HL-60 (cell line): ENCODE results near the gene RUNX2.

Experiments
- DNase-seq, 2 experiments: peaks; one replicate each; pipeline ENCODE4 v3.0.0-alpha.2; 2010 to 2020; ENCODE audit warnings: low read depth in 1 of 2, low spot score in 1 of 2
- H3K27ac ChIP-seq: fragments of 250-450 bp; sonication (Bioruptor Pico); replicated peaks from 2 replicates; pipeline ENCODE4 v1.5.1; 2020; ENCODE audit warnings: mild to moderate bottlenecking, moderate library complexity
- H3K27me3 ChIP-seq: fragments of 250-450 bp; sonication (Bioruptor Pico); 2 replicates; pipeline ENCODE4 v1.5.1; 2021; ENCODE audit warnings: mild to moderate bottlenecking, moderate library complexity; ENCODE audit not compliant: insufficient read depth, poor library complexity, severe bottlenecking
- H3K4me3 ChIP-seq: replicated peaks from 2 replicates; pipeline ENCODE4 v1.5.1; 2011; ENCODE audit warnings: mild to moderate bottlenecking, control low read depth, low read length; ENCODE audit not compliant: insufficient read depth
- CTCF ChIP-seq: IDR thresholded peaks from one replicate; pipeline ENCODE4 v1.5.1; 2011; ENCODE audit warnings: low read length, control low read depth, inconsistent platforms; ENCODE audit not compliant: insufficient read depth
- GABPA ChIP-seq: IDR thresholded peaks from 2 replicates; pipeline ENCODE4 v1.6.1; 2012; ENCODE audit warnings: low read depth
- POLR2AphosphoS5 ChIP-seq: IDR thresholded peaks from 2 replicates; pipeline ENCODE4 v1.6.1; 2012; ENCODE audit warnings: low read depth
- SPI1 ChIP-seq: IDR thresholded peaks from 2 replicates; pipeline ENCODE4 v1.6.1; 2012; ENCODE audit warnings: low read depth, mild to moderate bottlenecking, borderline replicate concordance
- TF ChIP-seq, protein P1 (sequence below): IDR thresholded peaks from 2 replicates; pipeline ENCODE4 v1.6.1; 2012; ENCODE audit warnings: low read depth; ENCODE audit not compliant: insufficient replicate concordance

Gene RUNX2

DNA sequence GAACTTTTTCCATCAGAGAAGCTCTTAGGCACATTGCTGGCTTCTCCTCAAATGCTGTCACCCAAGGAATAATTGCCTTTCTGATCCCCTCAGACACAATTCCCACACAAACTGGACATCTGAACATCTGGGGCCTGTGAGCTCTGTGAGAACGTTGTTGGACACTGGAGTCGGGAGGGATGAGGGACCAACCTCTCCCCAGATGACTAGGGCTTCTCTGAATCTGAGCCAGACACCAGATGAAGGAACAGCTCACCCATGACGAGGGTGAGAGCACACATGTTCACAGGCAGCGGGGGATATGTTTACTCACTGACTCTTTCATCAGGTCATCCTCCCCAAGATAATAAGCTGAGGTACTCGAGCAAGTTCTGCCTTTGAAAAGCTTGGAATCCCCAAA is 333.5 kb downstream of the RUNX2 start:
- DNase-seq = no peak
- no peak overlapping the region for H3K27ac ChIP-seq
- H3K4me3 ChIP-seq = no peak overlapping the region

GRCh38 chr6:45663251-45664221 is 335.4 kb downstream of the RUNX2 start:
- TF ChIP-seq, protein P1, sequence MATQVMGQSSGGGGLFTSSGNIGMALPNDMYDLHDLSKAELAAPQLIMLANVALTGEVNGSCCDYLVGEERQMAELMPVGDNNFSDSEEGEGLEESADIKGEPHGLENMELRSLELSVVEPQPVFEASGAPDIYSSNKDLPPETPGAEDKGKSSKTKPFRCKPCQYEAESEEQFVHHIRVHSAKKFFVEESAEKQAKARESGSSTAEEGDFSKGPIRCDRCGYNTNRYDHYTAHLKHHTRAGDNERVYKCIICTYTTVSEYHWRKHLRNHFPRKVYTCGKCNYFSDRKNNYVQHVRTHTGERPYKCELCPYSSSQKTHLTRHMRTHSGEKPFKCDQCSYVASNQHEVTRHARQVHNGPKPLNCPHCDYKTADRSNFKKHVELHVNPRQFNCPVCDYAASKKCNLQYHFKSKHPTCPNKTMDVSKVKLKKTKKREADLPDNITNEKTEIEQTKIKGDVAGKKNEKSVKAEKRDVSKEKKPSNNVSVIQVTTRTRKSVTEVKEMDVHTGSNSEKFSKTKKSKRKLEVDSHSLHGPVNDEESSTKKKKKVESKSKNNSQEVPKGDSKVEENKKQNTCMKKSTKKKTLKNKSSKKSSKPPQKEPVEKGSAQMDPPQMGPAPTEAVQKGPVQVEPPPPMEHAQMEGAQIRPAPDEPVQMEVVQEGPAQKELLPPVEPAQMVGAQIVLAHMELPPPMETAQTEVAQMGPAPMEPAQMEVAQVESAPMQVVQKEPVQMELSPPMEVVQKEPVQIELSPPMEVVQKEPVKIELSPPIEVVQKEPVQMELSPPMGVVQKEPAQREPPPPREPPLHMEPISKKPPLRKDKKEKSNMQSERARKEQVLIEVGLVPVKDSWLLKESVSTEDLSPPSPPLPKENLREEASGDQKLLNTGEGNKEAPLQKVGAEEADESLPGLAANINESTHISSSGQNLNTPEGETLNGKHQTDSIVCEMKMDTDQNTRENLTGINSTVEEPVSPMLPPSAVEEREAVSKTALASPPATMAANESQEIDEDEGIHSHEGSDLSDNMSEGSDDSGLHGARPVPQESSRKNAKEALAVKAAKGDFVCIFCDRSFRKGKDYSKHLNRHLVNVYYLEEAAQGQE = no peak
- TF ChIP-seq GABPA (no peak), SPI1 (no peak), CTCF (no peak), POLR2AphosphoS5 (no peak)
- DNase-seq = peak in 1 of 2 experiments; percentile 21
- peak overlapping the region; percentile 31 for H3K4me3 ChIP-seq
- peaks cover 9% of the 10 kb centered on the region for H3K27me3 ChIP-seq
- no peak overlapping the region for H3K27ac ChIP-seq

More for the DNA sequence above, 333.5 kb downstream of the RUNX2 start:
- TF ChIP-seq SPI1 = no peak
- TF ChIP-seq GABPA = no peak
- no peak for TF ChIP-seq POLR2AphosphoS5
- TF ChIP-seq, protein P1 = no peak
- peaks cover 9% of the 10 kb centered on the region for H3K27me3 ChIP-seq

- TF ChIP-seq, protein P1 = no peak
- TF ChIP-seq CTCF (no peak), POLR2AphosphoS5 (no peak), SPI1 (no peak), GABPA (no peak)
- peaks cover 9% of the 10 kb centered on the region for H3K27me3 ChIP-seq
- H3K4me3 ChIP-seq = no peak overlapping the region
- H3K27ac ChIP-seq = no peak overlapping the region
- no peak for DNase-seq
Measured at GRCh38 chr6:45664707-45665106, 336.6 kb downstream of the RUNX2 start.
